ENCODE measurements around the gene PRKAR1B. TPM values are rescaled to one million over a fixed set of nuclear protein-coding genes. Genes with fewer than 3 reads are reported as not detected.

The PRKAR1B gene
- total and polyA plus RNA-seq, 4 donors = 53.1 to 238 (median 162) TPM

GRCh38 chr7:770741-771166, 43.7 kb upstream of the PRKAR1B start:
- no peaks in the 10 kb centered on the region for H3K9me3 ChIP-seq (ENCODE audit: control insufficient read depth, insufficient read depth, low read length)
- peaks cover 25% of the 10 kb centered on the region for H3K4me1 ChIP-seq (ENCODE audit: control insufficient read depth, insufficient read depth, low read length)
- H3K27ac ChIP-seq (ENCODE audit: low read depth, low read length) = peak overlapping the region; percentile 82
- no peak overlapping the region for H3K4me3 ChIP-seq (ENCODE audit: low read depth, low read length)
- peaks cover 92% of the 10 kb centered on the region for H3K36me3 ChIP-seq (ENCODE audit: control insufficient read depth, insufficient read depth, low read length)
- 46% methylated on average over 3 of the region's 7 CpGs for WGBS (ENCODE audit: insufficient coverage)
- peak in 1 of 6 donors; percentile 48 for DNase-seq (ENCODE audit: low read depth in 4 of 6, low spot score in 6 of 6)
- H3K27me3 ChIP-seq (ENCODE audit: control insufficient read depth, insufficient read depth, low read length) = no peaks in the 10 kb centered on the region

- no peak for DNase-seq (ENCODE audit: low read depth in 4 of 6, low spot score in 6 of 6)
- H3K9me3 ChIP-seq (ENCODE audit: control insufficient read depth, insufficient read depth, low read length) = no peaks in the 10 kb centered on the region
- peak overlapping the region; percentile 82 for H3K27ac ChIP-seq (ENCODE audit: low read depth, low read length)
- H3K4me3 ChIP-seq (ENCODE audit: low read depth, low read length) = no peak overlapping the region
- WGBS (ENCODE audit: insufficient coverage) = 81% methylated on average over 13 of the region's 14 CpGs
- H3K27me3 ChIP-seq (ENCODE audit: control insufficient read depth, insufficient read depth, low read length) = no peaks in the 10 kb centered on the region
- peaks cover 92% of the 10 kb centered on the region for H3K36me3 ChIP-seq (ENCODE audit: control insufficient read depth, insufficient read depth, low read length)
- H3K4me1 ChIP-seq (ENCODE audit: control insufficient read depth, insufficient read depth, low read length) = peaks cover 25% of the 10 kb centered on the region
Observed at GRCh38 chr7:770336-770735, 43.3 kb upstream of the PRKAR1B start.

GRCh38 chr7:768881-769504, 41.9 kb upstream of the PRKAR1B start:
- H3K4me1 ChIP-seq (ENCODE audit: control insufficient read depth, insufficient read depth, low read length) = peaks cover 25% of the 10 kb centered on the region
- peak overlapping the region; percentile 81 for H3K27ac ChIP-seq (ENCODE audit: low read depth, low read length)
- no peaks in the 10 kb centered on the region for H3K9me3 ChIP-seq (ENCODE audit: control insufficient read depth, insufficient read depth, low read length)
- H3K4me3 ChIP-seq (ENCODE audit: low read depth, low read length) = peak overlapping the region; percentile 12
- no peaks in the 10 kb centered on the region for H3K27me3 ChIP-seq (ENCODE audit: control insufficient read depth, insufficient read depth, low read length)
- 59% methylated on average over 36 of the region's 36 CpGs for WGBS (ENCODE audit: insufficient coverage)
- H3K36me3 ChIP-seq (ENCODE audit: control insufficient read depth, insufficient read depth, low read length) = peaks cover 92% of the 10 kb centered on the region
- no peak for DNase-seq (ENCODE audit: low read depth in 4 of 6, low spot score in 6 of 6)

GRCh38 chr7:767941-768731, 41.1 kb upstream of the PRKAR1B start:
- DNase-seq (ENCODE audit: low read depth in 4 of 6, low spot score in 6 of 6) = peak in 1 of 6 donors; percentile 86
- Histone ChIP-seq H3K4me1 (ENCODE audit: control insufficient read depth, insufficient read depth, low read length) (peaks cover 25% of the 10 kb centered on the region), H3K27me3 (ENCODE audit: control insufficient read depth, insufficient read depth, low read length) (no peaks in the 10 kb centered on the region), H3K27ac (ENCODE audit: low read depth, low read length) (peak overlapping the region; percentile 81), H3K36me3 (ENCODE audit: control insufficient read depth, insufficient read depth, low read length) (peaks cover 92% of the 10 kb centered on the region), H3K4me3 (ENCODE audit: low read depth, low read length) (peak overlapping the region; percentile 16), H3K9me3 (ENCODE audit: control insufficient read depth, insufficient read depth, low read length) (no peaks in the 10 kb centered on the region)
- WGBS (ENCODE audit: insufficient coverage) = 76% methylated on average over 65 of the region's 65 CpGs

GRCh38 chr7:767580-767940, 40.5 kb upstream of the PRKAR1B start:
- H3K27me3 ChIP-seq (ENCODE audit: control insufficient read depth, insufficient read depth, low read length) = no peaks in the 10 kb centered on the region
- H3K9me3 ChIP-seq (ENCODE audit: control insufficient read depth, insufficient read depth, low read length) = no peaks in the 10 kb centered on the region
- 74% methylated on average over 20 of the region's 21 CpGs for WGBS (ENCODE audit: insufficient coverage)
- no peak for DNase-seq (ENCODE audit: low read depth in 4 of 6, low spot score in 6 of 6)
- H3K27ac ChIP-seq (ENCODE audit: low read depth, low read length) = peak overlapping the region; percentile 64
- peaks cover 93% of the 10 kb centered on the region for H3K36me3 ChIP-seq (ENCODE audit: control insufficient read depth, insufficient read depth, low read length)
- peaks cover 25% of the 10 kb centered on the region for H3K4me1 ChIP-seq (ENCODE audit: control insufficient read depth, insufficient read depth, low read length)
- H3K4me3 ChIP-seq (ENCODE audit: low read depth, low read length) = peak overlapping the region; percentile 16

- WGBS (ENCODE audit: insufficient coverage) = 84% methylated on average over 6 of the region's 7 CpGs
- H3K36me3 ChIP-seq (ENCODE audit: control insufficient read depth, insufficient read depth, low read length) = peaks cover 94% of the 10 kb centered on the region
- no peak for DNase-seq (ENCODE audit: low read depth in 4 of 6, low spot score in 6 of 6)
- H3K4me3 ChIP-seq (ENCODE audit: low read depth, low read length) = no peak overlapping the region
- H3K9me3 ChIP-seq (ENCODE audit: control insufficient read depth, insufficient read depth, low read length) = no peaks in the 10 kb centered on the region
- H3K27me3 ChIP-seq (ENCODE audit: control insufficient read depth, insufficient read depth, low read length) = no peaks in the 10 kb centered on the region
- H3K4me1 ChIP-seq (ENCODE audit: control insufficient read depth, insufficient read depth, low read length) = peaks cover 13% of the 10 kb centered on the region
- H3K27ac ChIP-seq (ENCODE audit: low read depth, low read length) = no peak overlapping the region
Observed at GRCh38 chr7:765383-765782, 38.3 kb upstream of the PRKAR1B start.

GRCh38 chr7:763762-764161, 36.7 kb upstream of the PRKAR1B start:
- H3K36me3 ChIP-seq (ENCODE audit: control insufficient read depth, insufficient read depth, low read length) = peaks cover 86% of the 10 kb centered on the region
- H3K4me3 ChIP-seq (ENCODE audit: low read depth, low read length) = no peak overlapping the region
- H3K27me3 ChIP-seq (ENCODE audit: control insufficient read depth, insufficient read depth, low read length) = no peaks in the 10 kb centered on the region
- H3K27ac ChIP-seq (ENCODE audit: low read depth, low read length) = no peak overlapping the region
- H3K4me1 ChIP-seq (ENCODE audit: control insufficient read depth, insufficient read depth, low read length) = peaks cover 4% of the 10 kb centered on the region
- H3K9me3 ChIP-seq (ENCODE audit: control insufficient read depth, insufficient read depth, low read length) = no peaks in the 10 kb centered on the region
- no peak for DNase-seq (ENCODE audit: low read depth in 4 of 6, low spot score in 6 of 6)
- WGBS (ENCODE audit: insufficient coverage) = 95% methylated on average over 19 of the region's 19 CpGs

- Histone ChIP-seq H3K27me3 (ENCODE audit: control insufficient read depth, insufficient read depth, low read length) (no peaks in the 10 kb centered on the region), H3K4me3 (ENCODE audit: low read depth, low read length) (no peak overlapping the region), H3K27ac (ENCODE audit: low read depth, low read length) (no peak overlapping the region), H3K36me3 (ENCODE audit: control insufficient read depth, insufficient read depth, low read length) (peaks cover 84% of the 10 kb centered on the region), H3K9me3 (ENCODE audit: control insufficient read depth, insufficient read depth, low read length) (no peaks in the 10 kb centered on the region), H3K4me1 (ENCODE audit: control insufficient read depth, insufficient read depth, low read length) (no peaks in the 10 kb centered on the region)
- DNase-seq (ENCODE audit: low read depth in 4 of 6, low spot score in 6 of 6) = no peak
- WGBS (ENCODE audit: insufficient coverage) = 60% methylated on average over 3 of the region's 5 CpGs
Observed at GRCh38 chr7:762885-763284, 35.8 kb upstream of the PRKAR1B start.

GRCh38 chr7:761631-762030, 34.5 kb upstream of the PRKAR1B start:
- DNase-seq (ENCODE audit: low read depth in 4 of 6, low spot score in 6 of 6) = no peak
- H3K36me3 ChIP-seq (ENCODE audit: control insufficient read depth, insufficient read depth, low read length) = peaks cover 86% of the 10 kb centered on the region
- H3K9me3 ChIP-seq (ENCODE audit: control insufficient read depth, insufficient read depth, low read length) = no peaks in the 10 kb centered on the region
- no peak overlapping the region for H3K27ac ChIP-seq (ENCODE audit: low read depth, low read length)
- 96% methylated on average over 10 of the region's 11 CpGs for WGBS (ENCODE audit: insufficient coverage)
- no peaks in the 10 kb centered on the region for H3K27me3 ChIP-seq (ENCODE audit: control insufficient read depth, insufficient read depth, low read length)
- no peak overlapping the region for H3K4me3 ChIP-seq (ENCODE audit: low read depth, low read length)
- no peaks in the 10 kb centered on the region for H3K4me1 ChIP-seq (ENCODE audit: control insufficient read depth, insufficient read depth, low read length)

GRCh38 chr7:761101-761500, 34.0 kb upstream of the PRKAR1B start:
- no peak overlapping the region for H3K4me3 ChIP-seq (ENCODE audit: low read depth, low read length)
- no peaks in the 10 kb centered on the region for H3K27me3 ChIP-seq (ENCODE audit: control insufficient read depth, insufficient read depth, low read length)
- no peaks in the 10 kb centered on the region for H3K9me3 ChIP-seq (ENCODE audit: control insufficient read depth, insufficient read depth, low read length)
- peaks cover 89% of the 10 kb centered on the region for H3K36me3 ChIP-seq (ENCODE audit: control insufficient read depth, insufficient read depth, low read length)
- DNase-seq (ENCODE audit: low read depth in 4 of 6, low spot score in 6 of 6) = no peak
- WGBS (ENCODE audit: insufficient coverage) = 80% methylated on average over 4 of the region's 12 CpGs
- no peaks in the 10 kb centered on the region for H3K4me1 ChIP-seq (ENCODE audit: control insufficient read depth, insufficient read depth, low read length)
- H3K27ac ChIP-seq (ENCODE audit: low read depth, low read length) = no peak overlapping the region

All from spinal cord (tissue), 10 donors.